Measurements from ENCODE around the gene CFAP57. TPM values are rescaled to one million over a fixed set of nuclear protein-coding genes. Genes with fewer than 3 reads are reported as not detected.
A peak's percentile ranks its signal among the peaks of the same experiment; 100 is the strongest.
"Not testable (repeated sequence)": the region's sequence is repeated elsewhere in the genome, so short reads cannot be mapped to it uniquely, and the experiment has no call there.

The CFAP57 gene
- total RNA-seq, 2 experiments from 2014 or later = 0.12 to 0.14 TPM

DNA sequence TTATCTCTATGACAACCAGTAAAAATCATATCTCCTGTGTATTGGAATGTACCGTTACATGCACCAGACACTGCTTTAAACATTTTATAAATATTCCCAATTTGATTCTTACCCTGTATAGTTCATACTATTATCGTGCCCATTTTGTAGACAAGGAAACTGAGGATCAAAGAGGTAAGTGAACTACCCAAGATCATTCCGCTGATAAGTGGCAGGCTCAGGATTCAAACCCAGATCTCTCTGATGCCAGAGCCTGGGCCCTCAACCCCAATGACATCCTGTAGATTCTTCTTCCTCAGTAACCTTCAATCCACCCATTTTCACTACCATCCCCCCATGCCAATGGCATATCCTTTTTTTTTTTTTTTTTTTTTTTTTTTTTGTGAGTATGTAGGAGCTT is 12.3 kb downstream of the CFAP57 start:
- H3K27ac Mint-ChIP-seq = no peak overlapping the region
- peaks cover 4% of the 10 kb centered on the region for H3K27me3 Mint-ChIP-seq (ENCODE audit: low read depth)
- H3K9me3 Mint-ChIP-seq = no peaks in the 10 kb centered on the region
- H3K4me3 Mint-ChIP-seq = no peak overlapping the region
- intact Hi-C loops (cut with micrococcal nuclease) = no loop called here
- CTCF ChIA-PET = no interaction called here
- H3K36me3 Mint-ChIP-seq (ENCODE audit: low read depth) = no peaks in the 10 kb centered on the region
- no peaks in the 10 kb centered on the region for H3K4me1 Mint-ChIP-seq (ENCODE audit: low read depth)
- DNase-seq = no peak

DNA sequence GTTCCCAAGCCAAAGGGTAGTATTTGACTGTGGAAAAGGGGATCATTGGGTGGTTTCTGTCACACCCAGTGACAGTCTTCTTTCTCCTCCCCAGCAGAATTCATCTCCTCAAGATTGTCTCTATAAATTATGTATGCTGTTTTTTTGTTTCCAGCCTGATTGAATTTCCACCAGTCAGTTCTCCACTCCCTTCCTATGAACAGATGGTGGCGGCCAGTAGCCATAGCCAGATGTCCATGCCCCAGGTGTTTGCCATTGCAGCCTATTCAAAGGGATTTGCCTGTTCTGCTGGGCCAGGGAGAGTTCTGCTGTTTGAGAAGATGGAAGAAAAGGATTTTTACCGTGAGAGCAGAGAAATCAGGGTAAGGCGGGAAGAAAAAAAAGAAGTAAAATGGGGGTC is 12.9 kb downstream of the CFAP57 start:
- CTCF ChIA-PET = no interaction called here
- no peaks in the 10 kb centered on the region for H3K4me1 Mint-ChIP-seq (ENCODE audit: low read depth)
- DNase-seq = no peak
- peaks cover 3% of the 10 kb centered on the region for H3K9me3 Mint-ChIP-seq
- no peak overlapping the region for H3K27ac Mint-ChIP-seq
- intact Hi-C loops (cut with micrococcal nuclease) = no loop called here
- no peak overlapping the region for H3K4me3 Mint-ChIP-seq
- H3K27me3 Mint-ChIP-seq (ENCODE audit: low read depth) = peaks cover 8% of the 10 kb centered on the region
- H3K36me3 Mint-ChIP-seq (ENCODE audit: low read depth) = peaks cover under 1% of the 10 kb centered on the region

DNA sequence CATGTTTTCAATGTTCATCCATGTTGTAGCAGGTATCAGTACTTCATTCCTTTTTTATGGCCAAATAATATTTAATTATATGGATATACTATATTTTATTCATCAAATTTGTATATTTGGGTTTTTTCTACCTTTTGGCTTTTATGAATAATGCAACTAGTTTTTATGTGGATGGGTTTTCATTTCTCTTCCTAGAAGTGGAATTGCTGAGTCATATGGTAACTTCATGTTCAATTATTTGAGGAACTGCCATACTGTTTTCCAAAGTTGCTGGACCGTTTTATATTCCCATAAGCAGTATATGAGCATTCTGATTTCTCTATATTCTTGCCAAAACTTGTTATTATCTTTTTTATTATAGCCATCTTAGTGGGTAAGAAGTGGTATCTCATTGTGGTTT is 16.0 kb downstream of the CFAP57 start:
- no peaks in the 10 kb centered on the region for H3K4me1 Mint-ChIP-seq (ENCODE audit: low read depth)
- no peak overlapping the region for H3K4me3 Mint-ChIP-seq
- peaks cover 6% of the 10 kb centered on the region for H3K36me3 Mint-ChIP-seq (ENCODE audit: low read depth)
- DNase-seq = no peak
- no peak overlapping the region for H3K27ac Mint-ChIP-seq
- intact Hi-C loops (cut with micrococcal nuclease) = no loop called here
- CTCF ChIA-PET = interaction anchor here (0.6 kb wide), 1 partner anchor 347 kb away, joined by 5 read pairs; no protein-coding TSS in a partner anchor
- H3K9me3 Mint-ChIP-seq = peaks cover 16% of the 10 kb centered on the region
- H3K27me3 Mint-ChIP-seq (ENCODE audit: low read depth) = peaks cover 12% of the 10 kb centered on the region

DNA sequence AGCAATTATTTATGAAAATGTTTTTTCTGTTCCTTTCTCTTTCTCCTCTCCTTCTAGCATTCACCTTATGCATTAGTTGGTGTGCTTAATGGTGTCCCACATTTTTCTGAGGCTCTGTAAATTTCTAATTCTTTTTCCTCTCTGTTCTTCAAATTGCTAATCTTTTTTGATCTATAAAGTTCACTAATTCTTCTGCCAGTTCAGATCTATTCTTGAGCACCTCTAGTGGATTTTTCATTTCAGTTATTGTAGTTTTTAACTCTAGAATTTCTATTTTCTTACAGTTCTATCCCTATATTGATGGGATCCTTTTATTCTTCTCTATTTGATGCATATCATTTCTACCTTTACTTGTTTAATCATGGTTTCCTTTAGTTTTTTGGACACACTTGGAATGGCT is 22.4 kb downstream of the CFAP57 start:
- CTCF ChIA-PET = no interaction called here
- peaks cover 6% of the 10 kb centered on the region for H3K36me3 Mint-ChIP-seq (ENCODE audit: low read depth)
- peaks cover 8% of the 10 kb centered on the region for H3K27me3 Mint-ChIP-seq (ENCODE audit: low read depth)
- H3K4me3 Mint-ChIP-seq = no peak overlapping the region
- H3K9me3 Mint-ChIP-seq = peaks cover 20% of the 10 kb centered on the region
- DNase-seq = no peak
- H3K4me1 Mint-ChIP-seq (ENCODE audit: low read depth) = no peaks in the 10 kb centered on the region
- intact Hi-C loops (cut with micrococcal nuclease) = no loop called here
- no peak overlapping the region for H3K27ac Mint-ChIP-seq

DNA sequence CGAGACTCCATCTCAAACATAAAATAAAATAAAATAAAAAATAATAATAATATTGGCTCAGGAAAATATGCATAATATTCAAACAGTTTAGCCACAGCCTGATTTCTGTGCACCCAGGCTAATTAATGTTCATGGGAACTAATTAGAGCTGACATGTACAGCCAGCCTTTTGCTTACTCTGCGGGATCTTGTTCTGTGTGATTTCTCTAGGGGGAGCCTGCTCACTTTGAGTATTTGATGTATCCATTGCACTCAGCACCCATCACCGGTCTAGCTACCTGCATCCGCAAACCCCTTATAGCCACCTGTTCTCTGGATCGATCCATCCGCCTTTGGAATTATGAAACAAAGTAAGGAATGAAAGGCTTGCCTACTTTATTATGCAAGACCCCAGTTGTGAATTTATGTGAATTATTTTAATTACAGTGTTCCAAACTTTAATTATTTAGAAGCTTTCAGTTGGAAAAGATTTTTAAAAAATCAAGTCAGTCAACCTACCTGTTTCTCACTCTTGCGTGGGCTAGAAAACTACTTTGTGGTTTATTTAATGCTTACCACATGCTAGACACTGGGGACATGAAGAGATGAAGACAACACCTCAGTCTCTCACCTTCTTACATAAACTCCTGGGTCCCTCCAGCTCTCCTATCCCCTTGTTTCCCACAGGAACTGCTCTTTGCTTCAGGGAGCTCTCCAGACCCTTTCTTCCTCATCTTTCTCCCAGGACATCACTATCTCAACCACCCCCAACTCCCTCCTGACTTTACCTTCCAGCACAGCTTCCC is 25.4 kb downstream of the CFAP57 start:
- no peak overlapping the region for H3K27ac Mint-ChIP-seq
- no peaks in the 10 kb centered on the region for H3K4me1 Mint-ChIP-seq (ENCODE audit: low read depth)
- H3K9me3 Mint-ChIP-seq = peaks cover 4% of the 10 kb centered on the region
- intact Hi-C loops (cut with micrococcal nuclease) = no loop called here
- no peak for DNase-seq
- CTCF ChIA-PET = interaction anchor here (0.6 to 0.8 kb wide), 2 partner anchors 389 to 588 kb away, joined by 3 read pairs; no protein-coding TSS in a partner anchor
- H3K27me3 Mint-ChIP-seq (ENCODE audit: low read depth) = peaks cover 2% of the 10 kb centered on the region
- no peak overlapping the region for H3K4me3 Mint-ChIP-seq
- no peaks in the 10 kb centered on the region for H3K36me3 Mint-ChIP-seq (ENCODE audit: low read depth)

DNA sequence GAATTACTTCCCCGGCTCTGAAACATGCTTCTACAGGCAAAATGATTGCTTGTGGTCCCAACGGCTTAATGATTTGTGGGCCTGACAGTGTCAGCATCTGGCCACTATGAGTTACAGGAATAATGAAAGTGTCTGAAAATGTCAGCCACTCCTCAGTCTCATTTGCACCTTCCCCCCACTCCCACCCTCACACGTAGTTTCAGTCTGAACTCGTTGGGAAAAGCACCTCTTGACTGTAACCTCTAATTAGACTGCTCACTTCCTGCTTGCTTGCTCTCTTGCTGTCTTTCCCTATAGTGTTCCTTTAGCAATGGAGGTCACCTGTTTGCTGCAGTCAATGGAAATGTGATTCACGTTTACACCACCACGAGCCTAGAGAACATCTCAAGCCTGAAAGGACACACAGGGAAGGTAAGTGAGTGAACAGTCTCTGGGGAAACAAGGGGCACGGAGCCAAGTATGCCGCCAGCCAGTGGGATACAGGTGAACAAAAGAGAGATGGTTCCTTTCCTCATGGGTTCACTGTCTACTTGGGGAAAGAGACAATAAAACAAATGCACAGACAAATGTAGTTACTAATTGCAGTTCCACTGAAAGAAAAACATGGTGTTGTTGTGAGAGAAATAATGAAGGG is 27.1 kb downstream of the CFAP57 start:
- intact Hi-C loops (cut with micrococcal nuclease) = no loop called here
- peaks cover under 1% of the 10 kb centered on the region for H3K27me3 Mint-ChIP-seq (ENCODE audit: low read depth)
- no peak overlapping the region for H3K4me3 Mint-ChIP-seq
- peaks cover 4% of the 10 kb centered on the region for H3K9me3 Mint-ChIP-seq
- H3K4me1 Mint-ChIP-seq (ENCODE audit: low read depth) = no peaks in the 10 kb centered on the region
- DNase-seq = peak; percentile 13
- no peak overlapping the region for H3K27ac Mint-ChIP-seq
- CTCF ChIA-PET = no interaction called here
- no peaks in the 10 kb centered on the region for H3K36me3 Mint-ChIP-seq (ENCODE audit: low read depth)

DNA sequence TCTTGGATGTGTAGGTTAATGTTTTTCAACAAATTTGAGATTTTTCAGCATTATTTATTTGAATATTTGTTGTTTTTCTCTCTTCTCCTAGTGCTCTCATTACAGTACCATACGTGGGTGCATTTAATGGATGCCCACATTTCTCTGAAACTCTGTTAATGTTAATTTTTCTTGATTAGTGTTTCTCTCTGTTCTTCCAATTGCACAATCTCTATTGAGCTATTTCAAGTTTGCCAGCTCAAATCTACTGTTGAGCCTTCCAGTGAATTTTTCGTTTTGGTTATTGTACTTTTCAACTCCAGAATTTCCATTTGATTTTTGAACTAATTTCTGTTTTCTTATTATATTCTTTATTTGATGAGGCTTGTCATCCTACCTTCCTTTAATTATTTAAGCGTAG is 31.7 kb downstream of the CFAP57 start:
- H3K4me1 Mint-ChIP-seq (ENCODE audit: low read depth) = no peaks in the 10 kb centered on the region
- H3K4me3 Mint-ChIP-seq = no peak overlapping the region
- intact Hi-C loops (cut with micrococcal nuclease) = no loop called here
- no peaks in the 10 kb centered on the region for H3K36me3 Mint-ChIP-seq (ENCODE audit: low read depth)
- CTCF ChIA-PET = no interaction called here
- no peak overlapping the region for H3K27ac Mint-ChIP-seq
- no peak for DNase-seq
- H3K9me3 Mint-ChIP-seq = peaks cover 4% of the 10 kb centered on the region
- H3K27me3 Mint-ChIP-seq (ENCODE audit: low read depth) = no peaks in the 10 kb centered on the region

DNA sequence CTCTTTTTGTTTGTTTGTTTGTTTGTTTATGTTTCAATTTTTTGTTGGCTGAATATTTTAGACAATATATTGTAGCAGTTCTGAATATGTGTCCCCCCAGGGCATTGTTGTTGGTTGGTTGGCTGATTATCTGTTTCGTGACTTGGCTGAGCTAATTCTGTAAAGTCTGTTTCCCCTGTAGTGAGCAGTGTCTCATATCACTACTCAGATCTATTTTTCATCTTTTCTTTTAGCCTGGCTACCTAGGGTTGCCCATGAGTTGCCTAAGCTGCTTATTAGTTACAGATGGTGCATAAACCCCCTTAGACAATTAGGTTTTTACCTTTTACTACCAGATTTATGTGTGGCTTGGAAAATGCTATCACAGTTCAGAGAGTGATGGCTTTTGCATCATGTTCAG is 32.3 kb downstream of the CFAP57 start:
- H3K27ac Mint-ChIP-seq = no peak overlapping the region
- intact Hi-C loops (cut with micrococcal nuclease) = no loop called here
- H3K36me3 Mint-ChIP-seq (ENCODE audit: low read depth) = no peaks in the 10 kb centered on the region
- H3K4me3 Mint-ChIP-seq = no peak overlapping the region
- peaks cover 4% of the 10 kb centered on the region for H3K9me3 Mint-ChIP-seq
- no peaks in the 10 kb centered on the region for H3K4me1 Mint-ChIP-seq (ENCODE audit: low read depth)
- no peak for DNase-seq
- CTCF ChIA-PET = no interaction called here
- no peaks in the 10 kb centered on the region for H3K27me3 Mint-ChIP-seq (ENCODE audit: low read depth)

DNA sequence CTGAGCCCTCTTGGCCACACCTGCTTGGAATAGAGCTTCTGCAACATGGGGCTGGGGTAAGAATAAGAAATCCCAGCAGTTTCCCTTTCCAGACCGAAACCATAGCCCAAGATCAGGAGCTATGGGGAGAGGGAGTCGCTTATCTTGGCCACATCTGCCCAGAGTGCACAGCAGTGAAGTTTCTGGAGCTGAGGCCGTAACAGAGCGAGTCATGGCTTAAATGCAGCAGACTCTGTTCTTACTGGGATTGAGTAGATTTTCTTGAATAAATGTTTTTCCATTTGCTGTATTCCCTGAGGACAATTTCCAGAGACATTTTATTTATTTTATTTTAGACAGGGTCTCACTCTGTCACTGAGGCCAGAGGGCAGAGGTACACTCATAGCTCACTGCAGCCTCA is 33.5 kb downstream of the CFAP57 start:
- CTCF ChIA-PET = no interaction called here
- DNase-seq = no peak
- Mint-ChIP-seq H3K4me1 (ENCODE audit: low read depth) (no peaks in the 10 kb centered on the region), H3K27me3 (ENCODE audit: low read depth) (no peaks in the 10 kb centered on the region), H3K9me3 (peaks cover 4% of the 10 kb centered on the region), H3K36me3 (ENCODE audit: low read depth) (no peaks in the 10 kb centered on the region), H3K4me3 (no peak overlapping the region), H3K27ac (no peak overlapping the region)
- intact Hi-C loops (cut with micrococcal nuclease) = no loop called here

DNA sequence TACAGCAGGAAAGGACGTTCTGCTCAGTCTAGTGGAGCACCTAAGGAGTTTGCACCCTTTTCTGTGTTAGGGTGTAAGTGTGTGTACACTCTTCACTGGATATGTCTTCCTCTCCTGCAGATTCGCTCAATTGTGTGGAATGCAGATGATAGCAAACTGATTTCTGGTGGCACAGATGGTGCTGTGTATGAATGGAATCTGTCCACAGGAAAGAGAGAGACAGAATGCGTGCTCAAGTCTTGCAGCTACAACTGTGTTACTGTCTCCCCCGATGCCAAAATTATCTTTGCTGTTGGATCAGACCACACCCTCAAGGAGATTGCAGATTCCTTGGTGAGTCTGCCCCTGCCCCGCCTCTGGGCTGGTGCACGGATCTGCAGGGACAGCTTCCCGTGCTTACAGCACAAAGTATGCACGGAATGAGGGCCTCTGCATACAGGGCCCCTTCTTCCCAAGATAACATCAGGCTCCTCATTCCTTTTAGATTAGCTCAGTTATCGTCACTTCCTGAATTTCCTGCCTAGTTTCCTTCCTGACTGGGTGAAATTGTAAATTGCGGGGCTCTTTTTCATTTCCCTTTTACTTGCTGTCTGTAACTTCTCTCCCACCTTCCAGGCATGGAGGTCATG is 34.6 kb downstream of the CFAP57 start:
- Mint-ChIP-seq H3K9me3 (peaks cover 4% of the 10 kb centered on the region), H3K27ac (no peak overlapping the region), H3K4me3 (no peak overlapping the region), H3K36me3 (ENCODE audit: low read depth) (no peaks in the 10 kb centered on the region), H3K27me3 (ENCODE audit: low read depth) (no peaks in the 10 kb centered on the region), H3K4me1 (ENCODE audit: low read depth) (no peaks in the 10 kb centered on the region)
- intact Hi-C loops (cut with micrococcal nuclease) = no loop called here
- CTCF ChIA-PET = no interaction called here
- DNase-seq = no peak

DNA sequence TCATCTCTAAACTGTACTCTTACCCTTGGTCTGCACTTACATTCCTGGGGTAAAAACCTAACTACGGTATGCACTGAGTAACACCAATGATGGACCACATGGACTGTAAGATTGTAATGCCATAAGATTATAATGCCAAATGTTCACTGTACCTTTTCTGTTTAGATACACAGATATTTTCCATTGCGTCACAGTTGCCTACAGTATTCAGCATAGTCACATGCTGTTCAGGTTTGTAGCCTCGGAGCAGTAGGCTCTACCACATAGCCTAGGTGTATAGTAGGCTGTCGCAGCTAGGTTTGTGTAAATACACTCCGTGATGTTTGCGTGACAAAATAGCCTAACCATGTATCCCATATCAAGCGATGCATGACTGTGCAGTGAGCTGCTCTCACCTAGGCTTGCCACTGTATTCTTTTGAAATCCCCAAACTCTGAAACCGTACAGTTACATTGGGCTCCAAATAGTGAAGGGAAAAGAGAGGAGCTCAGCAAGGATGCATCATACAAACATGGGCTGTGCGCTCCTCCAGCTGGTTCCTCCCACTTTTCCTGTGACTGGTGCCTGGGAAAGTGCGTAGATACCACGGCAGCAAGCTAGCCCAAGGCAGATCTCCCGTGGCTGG is 35.2 kb downstream of the CFAP57 start:
- H3K4me3 Mint-ChIP-seq = no peak overlapping the region
- H3K27me3 Mint-ChIP-seq (ENCODE audit: low read depth) = no peaks in the 10 kb centered on the region
- intact Hi-C loops (cut with micrococcal nuclease) = no loop called here
- no peak overlapping the region for H3K27ac Mint-ChIP-seq
- no peaks in the 10 kb centered on the region for H3K4me1 Mint-ChIP-seq (ENCODE audit: low read depth)
- no peak for DNase-seq
- no peaks in the 10 kb centered on the region for H3K36me3 Mint-ChIP-seq (ENCODE audit: low read depth)
- CTCF ChIA-PET = no interaction called here
- H3K9me3 Mint-ChIP-seq = peaks cover 4% of the 10 kb centered on the region

DNA sequence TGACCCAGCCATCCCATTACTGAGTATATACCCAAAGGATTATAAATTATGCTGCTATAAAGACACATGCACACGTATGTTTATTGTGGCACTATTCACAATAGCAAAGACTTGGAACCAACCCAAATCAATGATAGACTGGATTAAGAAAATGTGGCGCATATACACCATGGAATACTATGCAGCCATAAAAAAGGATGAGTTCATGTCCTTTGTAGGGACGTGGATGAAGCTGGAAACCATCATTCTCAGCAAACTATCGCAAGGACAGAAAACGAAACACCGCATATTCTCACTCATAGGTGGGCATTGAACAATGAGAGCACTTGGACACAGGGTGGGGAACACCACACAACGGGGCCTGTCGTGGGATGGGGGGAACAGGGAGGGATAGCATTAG is 36.1 kb downstream of the CFAP57 start:
- intact Hi-C loops (cut with micrococcal nuclease); H3K4me3 Mint-ChIP-seq; H3K4me1 Mint-ChIP-seq (ENCODE audit: low read depth): not testable (repeated sequence)

More for the DNA sequence above, 36.1 kb downstream of the CFAP57 start:
- H3K27me3 Mint-ChIP-seq (ENCODE audit: low read depth); H3K36me3 Mint-ChIP-seq (ENCODE audit: low read depth); H3K9me3 Mint-ChIP-seq; CTCF ChIA-PET; H3K27ac Mint-ChIP-seq; DNase-seq: not testable (repeated sequence)
